Nephron (organoid): Measurements from ENCODE around the gene DAB1.

Source experiments
- H3K27ac Mint-ChIP-seq, 3 experiments: 2 replicates each; pipeline ENCODE4 v1.8.0; 2020; ENCODE audit warnings: mixed read lengths in 3 of 3, mild to moderate bottlenecking in 2 of 3, moderate library complexity in 1 of 3
- H3K27me3 Mint-ChIP-seq: 2 replicates; pipeline ENCODE4 v1.8.0; 2021; ENCODE audit warnings: low read depth, mild to moderate bottlenecking, moderate library complexity, mixed read lengths
- H3K36me3 Mint-ChIP-seq: 2 replicates; pipeline ENCODE4 v1.8.0; 2020; ENCODE audit warnings: low read depth, mixed read lengths
- H3K4me1 Mint-ChIP-seq: 2 replicates; pipeline ENCODE4 v1.8.0; 2020; ENCODE audit warnings: mixed read lengths
- H3K4me3 Mint-ChIP-seq, 3 experiments: 2 replicates each; pipeline ENCODE4 v1.8.0; 2020; ENCODE audit warnings: mild to moderate bottlenecking in 3 of 3, mixed read lengths in 3 of 3, moderate library complexity in 2 of 3
- H3K9me3 Mint-ChIP-seq: 2 replicates; pipeline ENCODE4 v1.8.0; 2020; ENCODE audit warnings: mixed read lengths
- TF ChIP-seq, protein P1 (sequence below), 3 experiments: fragments of 200-600 bp; sonication (generic); IDR thresholded peaks; one replicate each; pipeline ENCODE4 v1.5.0; 2021; ENCODE audit warnings: antibody characterized with exemption in 3 of 3; ENCODE audit not compliant: unreplicated experiment in 3 of 3

The DAB1 gene

DNA sequence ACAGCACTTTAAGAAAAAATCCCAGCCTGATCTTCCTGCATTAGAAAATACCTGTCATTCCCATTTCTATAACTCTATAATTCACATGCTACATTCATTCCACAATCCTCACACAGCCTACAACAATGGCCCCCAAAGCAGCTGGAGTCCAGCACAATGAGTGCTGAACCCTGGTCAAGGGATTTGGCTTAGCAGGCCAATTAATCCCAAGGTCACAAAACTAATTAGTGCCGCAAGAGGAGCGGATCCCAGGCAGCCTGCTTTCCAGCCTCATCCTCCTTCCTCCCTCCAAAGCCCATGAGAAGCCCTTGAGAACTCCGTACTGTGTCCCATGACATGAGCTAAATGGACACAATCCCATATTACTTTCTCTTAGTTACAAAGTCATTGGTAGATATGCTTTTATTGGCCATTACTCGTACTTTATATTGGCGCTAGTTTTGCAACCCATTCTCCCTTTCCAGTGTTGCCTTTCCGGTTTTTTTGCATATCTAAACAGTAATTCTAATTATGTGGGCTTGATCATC is 94.8 kb downstream of the DAB1 start:
- Mint-ChIP-seq H3K4me1 (peaks cover 7% of the 10 kb centered on the region), H3K36me3 (no peaks in the 10 kb centered on the region), H3K4me3 (no peak overlapping the region), H3K27ac (no peak overlapping the region), H3K27me3 (peaks cover 3% of the 10 kb centered on the region), H3K9me3 (no peaks in the 10 kb centered on the region)
- TF ChIP-seq, protein P1, sequence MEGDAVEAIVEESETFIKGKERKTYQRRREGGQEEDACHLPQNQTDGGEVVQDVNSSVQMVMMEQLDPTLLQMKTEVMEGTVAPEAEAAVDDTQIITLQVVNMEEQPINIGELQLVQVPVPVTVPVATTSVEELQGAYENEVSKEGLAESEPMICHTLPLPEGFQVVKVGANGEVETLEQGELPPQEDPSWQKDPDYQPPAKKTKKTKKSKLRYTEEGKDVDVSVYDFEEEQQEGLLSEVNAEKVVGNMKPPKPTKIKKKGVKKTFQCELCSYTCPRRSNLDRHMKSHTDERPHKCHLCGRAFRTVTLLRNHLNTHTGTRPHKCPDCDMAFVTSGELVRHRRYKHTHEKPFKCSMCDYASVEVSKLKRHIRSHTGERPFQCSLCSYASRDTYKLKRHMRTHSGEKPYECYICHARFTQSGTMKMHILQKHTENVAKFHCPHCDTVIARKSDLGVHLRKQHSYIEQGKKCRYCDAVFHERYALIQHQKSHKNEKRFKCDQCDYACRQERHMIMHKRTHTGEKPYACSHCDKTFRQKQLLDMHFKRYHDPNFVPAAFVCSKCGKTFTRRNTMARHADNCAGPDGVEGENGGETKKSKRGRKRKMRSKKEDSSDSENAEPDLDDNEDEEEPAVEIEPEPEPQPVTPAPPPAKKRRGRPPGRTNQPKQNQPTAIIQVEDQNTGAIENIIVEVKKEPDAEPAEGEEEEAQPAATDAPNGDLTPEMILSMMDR (IDR thresholded peaks at IDR 0.05; ENCODE audit: unreplicated experiment in 3 of 3) = no peak

DNA sequence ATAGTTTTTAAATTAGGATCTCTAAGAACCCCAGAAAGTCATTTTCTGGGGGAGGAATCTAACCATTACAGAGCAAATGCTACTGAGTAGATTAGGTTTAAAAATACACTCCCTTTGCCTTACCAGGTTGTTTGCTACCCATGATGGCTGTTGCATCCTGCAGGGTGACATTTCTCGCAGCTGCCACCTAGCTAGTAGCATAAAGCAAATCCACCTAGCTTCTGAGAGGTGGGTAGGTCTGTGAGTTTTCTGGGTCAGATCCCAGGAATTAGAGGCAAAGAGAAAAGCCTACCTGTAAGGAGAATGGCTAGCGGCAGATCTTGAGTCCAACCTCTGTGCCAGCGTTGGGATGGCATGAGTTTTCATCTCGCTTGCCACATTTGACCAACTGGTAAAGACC is 95.9 kb downstream of the DAB1 start:
- Mint-ChIP-seq H3K27me3 (no peaks in the 10 kb centered on the region), H3K36me3 (no peaks in the 10 kb centered on the region), H3K27ac (no peak overlapping the region), H3K4me3 (no peak overlapping the region), H3K9me3 (no peaks in the 10 kb centered on the region), H3K4me1 (peaks cover 7% of the 10 kb centered on the region)
- TF ChIP-seq, protein P1 (IDR thresholded peaks at IDR 0.05; ENCODE audit: unreplicated experiment in 3 of 3) = no peak

DNA sequence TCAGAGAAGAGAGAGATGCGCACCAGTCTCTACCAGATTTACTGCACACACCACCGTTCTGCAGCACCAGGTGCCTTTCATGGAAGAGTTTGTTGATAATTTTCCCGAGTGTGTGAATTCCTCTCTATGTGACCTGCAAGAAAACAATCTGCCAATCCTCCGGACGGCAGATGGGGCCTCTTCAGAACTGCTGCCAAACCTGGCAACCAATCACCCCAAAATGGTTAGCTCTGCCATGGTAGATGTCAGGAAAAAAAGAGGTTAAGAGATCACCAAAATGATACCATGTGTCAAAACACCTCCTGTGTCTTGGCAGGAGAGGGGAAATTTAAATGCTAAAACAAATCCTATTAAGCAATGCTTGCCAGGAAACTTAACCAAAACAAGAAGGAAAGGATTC is 96.5 kb downstream of the DAB1 start:
- H3K36me3 Mint-ChIP-seq = no peaks in the 10 kb centered on the region
- no peaks in the 10 kb centered on the region for H3K27me3 Mint-ChIP-seq
- TF ChIP-seq, protein P1 (IDR thresholded peaks at IDR 0.05; ENCODE audit: unreplicated experiment in 3 of 3) = no peak
- peaks cover 7% of the 10 kb centered on the region for H3K4me1 Mint-ChIP-seq
- no peaks in the 10 kb centered on the region for H3K9me3 Mint-ChIP-seq
- H3K4me3 Mint-ChIP-seq = no peak overlapping the region
- H3K27ac Mint-ChIP-seq = no peak overlapping the region

DNA sequence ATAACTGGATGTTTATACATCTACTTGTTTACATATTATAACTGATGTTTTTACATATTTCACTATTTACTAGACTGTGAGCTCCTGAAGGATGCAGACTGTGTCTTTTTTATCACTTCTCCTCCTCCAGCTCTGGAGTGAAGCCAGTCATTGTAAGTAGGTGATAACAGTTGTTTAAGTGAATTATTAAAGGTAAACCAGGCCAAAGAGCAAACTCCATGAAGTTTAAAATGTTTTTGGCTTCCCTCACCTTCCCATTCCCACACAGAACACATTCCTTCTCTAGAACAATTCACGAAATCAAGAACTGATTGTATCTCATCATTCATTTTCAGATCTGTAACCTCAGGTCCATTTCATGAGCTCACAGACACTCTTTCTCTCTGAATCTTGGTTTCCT is 98.3 kb downstream of the DAB1 start:
- no peaks in the 10 kb centered on the region for H3K27me3 Mint-ChIP-seq
- H3K27ac Mint-ChIP-seq = no peak overlapping the region
- H3K9me3 Mint-ChIP-seq = no peaks in the 10 kb centered on the region
- H3K36me3 Mint-ChIP-seq = no peaks in the 10 kb centered on the region
- H3K4me1 Mint-ChIP-seq = peaks cover 7% of the 10 kb centered on the region
- TF ChIP-seq, protein P1 (IDR thresholded peaks at IDR 0.05; ENCODE audit: unreplicated experiment in 3 of 3) = no peak
- H3K4me3 Mint-ChIP-seq = no peak overlapping the region

DNA sequence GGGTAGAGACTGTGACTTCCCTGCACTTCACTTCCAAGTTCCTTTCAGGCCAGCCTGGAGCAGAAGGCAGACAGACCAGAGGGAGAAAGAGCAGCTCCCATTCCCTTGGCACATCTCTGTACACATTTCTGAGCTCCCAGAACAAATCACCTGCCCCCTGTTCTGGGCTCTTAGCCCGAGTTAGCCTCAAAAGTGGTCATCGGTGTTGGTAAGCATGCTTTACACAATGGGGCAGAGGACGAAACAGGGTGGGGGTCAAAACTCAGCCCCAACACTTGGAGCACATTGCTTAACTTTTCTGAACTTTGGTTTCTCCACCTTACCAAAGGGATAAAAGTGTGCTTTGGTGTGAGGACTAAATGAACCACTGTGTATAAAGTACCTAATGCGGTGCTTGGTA is 98.7 kb downstream of the DAB1 start:
- H3K36me3 Mint-ChIP-seq = no peaks in the 10 kb centered on the region
- H3K27ac Mint-ChIP-seq = no peak overlapping the region
- TF ChIP-seq, protein P1 (IDR thresholded peaks at IDR 0.05; ENCODE audit: unreplicated experiment in 3 of 3) = no peak
- H3K4me3 Mint-ChIP-seq = no peak overlapping the region
- no peaks in the 10 kb centered on the region for H3K27me3 Mint-ChIP-seq
- peaks cover 7% of the 10 kb centered on the region for H3K4me1 Mint-ChIP-seq
- no peaks in the 10 kb centered on the region for H3K9me3 Mint-ChIP-seq

DNA sequence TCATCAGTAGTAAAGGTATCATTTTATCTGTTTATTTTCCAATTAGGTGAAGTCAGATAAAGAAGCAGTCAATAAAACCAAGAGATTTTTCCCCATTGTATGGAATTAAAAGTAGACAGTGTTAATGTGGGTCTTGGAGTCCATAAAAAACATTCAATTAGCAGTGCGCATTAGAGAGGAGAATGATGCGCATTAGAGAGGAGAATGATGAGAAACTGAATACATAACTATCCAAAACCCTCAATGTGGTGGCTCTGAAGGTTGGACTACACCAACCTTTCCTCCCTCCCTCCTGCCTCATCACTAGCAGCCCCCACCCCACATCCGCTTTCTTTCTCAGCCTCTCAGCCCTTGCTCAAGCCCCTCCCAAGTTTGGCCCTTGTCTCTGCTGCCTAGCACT is 99.5 kb downstream of the DAB1 start:
- H3K4me1 Mint-ChIP-seq = peaks cover 12% of the 10 kb centered on the region
- no peak overlapping the region for H3K4me3 Mint-ChIP-seq
- no peak overlapping the region for H3K27ac Mint-ChIP-seq
- H3K27me3 Mint-ChIP-seq = no peaks in the 10 kb centered on the region
- TF ChIP-seq, protein P1 (IDR thresholded peaks at IDR 0.05; ENCODE audit: unreplicated experiment in 3 of 3) = no peak
- no peaks in the 10 kb centered on the region for H3K9me3 Mint-ChIP-seq
- no peaks in the 10 kb centered on the region for H3K36me3 Mint-ChIP-seq
